ENCODE measurements around the gene C22orf42.
"Not testable (repeated sequence)": the region's sequence is repeated elsewhere in the genome, so short reads cannot be mapped to it uniquely, and the experiment has no call there.

Gene C22orf42

DNA sequence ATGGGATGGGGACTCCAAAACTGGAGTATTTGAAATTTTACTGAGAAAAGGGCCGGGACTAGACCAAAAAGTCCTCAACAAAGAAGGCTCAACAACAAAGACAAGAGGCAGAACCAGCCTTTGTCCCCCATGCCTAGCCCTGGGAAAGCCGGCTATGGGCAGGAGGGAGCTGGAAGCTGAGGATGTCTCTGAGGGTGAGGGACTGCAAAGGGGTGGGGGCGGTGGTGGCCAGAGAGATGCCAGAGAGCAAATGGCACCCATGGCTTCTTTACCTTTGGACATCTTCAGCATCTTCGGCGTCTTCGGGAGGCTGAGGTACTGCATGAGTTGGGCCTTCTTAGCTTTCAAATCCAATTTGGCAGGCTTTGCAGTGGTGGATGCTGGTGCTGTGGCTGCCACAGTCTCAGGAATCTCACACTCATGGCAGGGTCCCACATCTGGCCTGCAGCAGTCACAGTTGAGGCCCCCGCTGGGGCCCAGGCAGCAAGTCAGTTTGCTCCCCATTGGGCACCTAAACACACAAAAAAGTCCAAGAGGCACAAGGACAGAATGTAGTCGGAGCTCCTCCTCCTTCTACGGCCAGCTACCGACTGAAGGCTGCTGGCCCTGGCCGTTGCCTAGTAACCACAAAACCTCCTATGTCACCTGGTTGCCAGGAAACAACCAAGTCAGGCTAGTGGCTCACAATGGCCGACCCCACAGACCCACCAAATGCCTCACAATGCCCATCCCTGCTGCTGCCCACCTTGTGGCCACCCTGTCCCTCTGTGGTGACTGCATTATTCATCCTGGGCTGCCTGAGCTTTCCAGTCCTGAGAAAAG is at the start of gene C22orf42:
Gene C22orf42 (minus strand): TSS at position 592 of the 822 bp plus-strand sequence. CDS start 88 bp downstream, at position 504.
- no peak within 1 kb of the TSS for H3K4me3 ChIP-seq
- H3K27ac ChIP-seq, result no peak within 1 kb of the TSS

GRCh38 chr22:32208681-32209080 is 49.6 kb upstream of the C22orf42 start:
- H3K27ac ChIP-seq, result no peak overlapping the region
- no peak overlapping the region for H3K4me3 ChIP-seq

GRCh38 chr22:32207971-32208480 is 48.9 kb upstream of the C22orf42 start:
- Histone ChIP-seq H3K4me3 (no peak overlapping the region), H3K27ac (no peak overlapping the region)

DNA sequence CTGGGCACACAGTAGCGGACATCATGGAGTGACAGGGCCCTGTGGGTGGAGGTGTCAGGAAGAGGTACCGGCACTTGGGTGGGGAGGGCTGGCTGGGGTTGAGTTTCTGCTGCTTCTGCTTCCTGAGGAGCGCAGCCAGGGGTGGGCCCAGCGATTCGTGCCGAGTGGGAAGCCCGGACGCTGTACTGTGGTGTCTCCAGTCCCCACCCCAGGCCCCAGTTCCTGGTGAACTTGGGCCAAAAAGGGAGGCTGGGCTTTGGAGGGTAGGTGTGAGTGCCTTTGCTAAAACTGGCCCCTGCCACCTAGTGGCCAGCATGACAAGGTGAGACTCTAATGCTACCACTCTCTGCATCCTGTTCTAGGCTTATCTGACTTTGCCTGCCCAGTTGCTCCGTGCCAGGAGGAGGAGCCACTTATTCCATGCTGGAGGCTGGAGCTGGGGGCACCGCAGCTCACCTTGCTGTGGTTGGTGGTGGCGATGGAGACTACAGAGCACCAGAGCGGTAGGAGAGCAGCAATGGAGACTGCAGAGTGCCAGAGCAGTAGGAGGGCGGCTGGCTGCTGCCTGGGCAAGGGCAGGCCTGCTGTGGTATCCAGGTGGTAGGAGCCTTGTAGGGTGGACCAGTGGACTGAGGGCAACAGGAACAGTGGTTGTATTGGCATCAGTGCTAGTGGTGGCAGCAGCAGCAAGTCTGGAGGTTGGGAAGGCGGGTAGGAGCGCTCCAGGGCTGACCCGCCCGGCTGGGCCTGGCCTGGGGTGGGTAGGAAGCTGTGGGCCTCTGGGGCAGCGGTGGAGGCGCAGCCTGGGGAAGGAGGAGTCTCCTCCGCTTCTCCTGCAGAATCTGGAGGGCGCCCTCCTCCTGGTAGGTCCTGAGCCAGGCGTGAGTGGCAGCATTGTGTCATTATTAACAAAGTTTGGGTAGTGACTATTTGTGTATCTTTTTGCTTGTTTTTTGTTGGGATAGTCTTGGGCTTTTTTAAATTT is 48.0 kb upstream of the C22orf42 start:
- Histone ChIP-seq H3K4me3 (no peak overlapping the region), H3K27ac (no peak overlapping the region)

DNA sequence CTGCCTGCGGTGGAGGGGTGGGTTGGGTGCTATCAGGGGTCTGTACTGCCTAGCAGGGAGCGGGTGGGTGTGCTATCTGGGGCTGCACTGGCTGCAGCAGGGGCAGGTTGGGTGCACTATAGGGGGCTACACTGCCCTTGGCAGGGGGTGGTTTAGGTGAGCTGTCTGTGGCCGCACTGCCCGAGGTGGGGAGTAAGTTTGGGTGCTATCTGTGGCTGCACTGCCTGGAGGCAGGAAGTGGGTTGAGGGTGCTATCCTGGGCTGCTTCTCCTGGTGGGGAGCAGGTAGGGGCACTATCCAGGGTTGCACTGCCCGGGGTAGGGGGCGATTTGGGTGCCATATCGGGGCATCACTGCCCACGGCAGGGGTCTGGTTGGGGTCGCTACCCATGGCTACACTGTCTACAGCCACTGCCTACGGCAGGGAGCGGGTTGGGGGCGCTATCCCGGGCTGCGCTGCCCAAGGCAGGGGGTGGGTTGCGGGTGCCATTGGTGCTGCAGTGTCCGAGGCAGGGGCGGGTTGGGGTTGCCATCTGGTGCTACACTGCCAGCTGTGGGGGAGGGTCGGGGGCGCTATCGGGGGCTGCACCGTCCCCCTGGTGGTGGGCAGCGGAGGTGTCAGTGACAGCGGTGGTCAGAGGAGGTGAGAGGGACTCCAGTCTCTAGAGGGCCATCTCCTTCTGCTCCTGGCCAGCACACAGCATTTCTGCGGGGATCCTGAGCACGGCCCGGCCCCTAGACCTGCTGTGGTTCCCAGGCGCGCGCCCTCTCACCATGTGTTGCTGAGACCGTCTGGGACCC is 47.1 kb upstream of the C22orf42 start:
- Histone ChIP-seq H3K27ac (no peak overlapping the region), H3K4me3 (no peak overlapping the region)

GRCh38 chr22:32204856-32205722 is 46.0 kb upstream of the C22orf42 start, which contains the start of gene RFPL2:
RFPL2 (minus strand) TSS chr22:32205073; CDS start chr22:32202451, 2,622 bp downstream.
- Histone ChIP-seq H3K27ac (no peak within 1 kb of the TSS), H3K4me3 (peak within 1 kb of the TSS in 4 of 7 experiments; percentile 6 to 30 (median 14))

DNA sequence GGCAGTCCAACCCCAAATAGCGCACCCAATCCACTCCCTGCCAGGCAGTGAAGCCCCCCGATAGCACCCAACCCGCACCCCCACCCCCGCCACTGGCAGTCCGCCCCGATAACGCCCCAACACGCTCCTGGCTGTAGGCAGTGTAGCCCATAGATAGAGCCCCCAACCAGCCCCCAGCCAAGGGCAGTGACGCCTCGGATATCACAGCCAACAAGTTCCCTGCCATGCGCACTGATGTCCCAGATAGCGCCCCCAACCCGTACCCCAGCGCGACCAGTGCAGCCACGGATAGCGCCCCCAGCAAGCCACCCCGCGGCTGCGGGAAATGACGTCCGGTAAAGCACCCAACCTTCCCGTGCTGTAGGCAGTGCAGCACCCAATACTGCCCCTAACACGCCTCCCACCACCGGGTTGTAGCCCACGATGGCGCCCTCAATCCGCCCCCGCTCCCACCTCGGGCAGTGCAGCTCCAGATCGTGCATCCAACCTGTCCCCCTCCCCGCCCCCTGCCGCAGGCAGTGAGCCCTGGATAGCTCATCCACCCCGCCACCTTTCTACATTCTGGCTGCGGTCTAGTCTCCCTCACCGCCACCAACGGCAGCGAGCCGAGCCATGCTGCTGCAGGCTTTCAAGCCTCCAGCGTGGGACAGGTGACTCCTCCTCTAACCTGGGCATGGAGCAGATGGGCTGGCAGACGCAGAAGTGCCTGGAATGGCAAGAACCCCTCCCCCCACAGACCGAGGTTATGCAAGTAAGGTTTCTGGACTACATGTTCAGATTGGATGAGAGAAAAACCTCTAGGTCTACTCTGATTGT is 45.1 kb upstream of the C22orf42 start:
- no peak overlapping the region for H3K27ac ChIP-seq
- peak overlapping the region in 4 of 7 experiments; percentile 6 to 30 (median 14) for H3K4me3 ChIP-seq

- Histone ChIP-seq H3K4me3 (peak overlapping the region in 3 of 7 experiments; percentile 1 to 18 (median 3)), H3K27ac (no peak overlapping the region)
Observed at GRCh38 chr22:32203181-32204039, 44.3 kb upstream of the C22orf42 start.

DNA sequence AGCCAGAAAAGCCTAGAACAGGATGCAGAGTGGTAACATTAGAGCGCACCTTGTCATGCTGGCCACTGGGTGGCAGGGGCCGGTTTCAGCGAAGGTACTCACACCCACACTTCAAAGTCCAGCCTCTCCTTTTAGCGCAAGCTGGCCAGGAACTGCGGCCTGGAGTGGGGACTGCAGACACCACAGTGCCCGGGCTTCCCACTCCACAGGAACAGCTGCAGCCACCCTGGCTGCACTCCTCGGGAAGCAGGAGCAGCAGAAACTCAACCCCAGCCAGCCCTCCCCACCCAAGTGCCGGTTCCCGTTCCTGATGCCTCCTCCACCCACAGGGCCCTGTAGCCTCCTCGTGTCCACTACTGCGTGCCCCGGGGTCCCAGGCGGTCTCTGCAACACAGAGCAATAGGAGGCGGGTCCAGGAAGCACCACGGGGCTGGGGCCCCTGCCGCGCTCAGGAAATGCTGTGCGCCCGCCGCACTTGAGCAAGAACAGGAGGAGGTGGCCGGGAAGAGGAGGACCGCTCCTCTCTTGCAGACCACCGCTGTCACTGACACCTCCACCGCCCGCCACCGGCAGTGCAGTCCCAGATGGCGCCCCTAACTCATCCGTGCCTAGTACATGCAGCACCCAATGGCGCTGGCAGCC is 43.6 kb upstream of the C22orf42 start:
- no peak overlapping the region for H3K27ac ChIP-seq
- peak overlapping the region in 4 of 7 experiments; percentile 1 to 18 (median 2) for H3K4me3 ChIP-seq

DNA sequence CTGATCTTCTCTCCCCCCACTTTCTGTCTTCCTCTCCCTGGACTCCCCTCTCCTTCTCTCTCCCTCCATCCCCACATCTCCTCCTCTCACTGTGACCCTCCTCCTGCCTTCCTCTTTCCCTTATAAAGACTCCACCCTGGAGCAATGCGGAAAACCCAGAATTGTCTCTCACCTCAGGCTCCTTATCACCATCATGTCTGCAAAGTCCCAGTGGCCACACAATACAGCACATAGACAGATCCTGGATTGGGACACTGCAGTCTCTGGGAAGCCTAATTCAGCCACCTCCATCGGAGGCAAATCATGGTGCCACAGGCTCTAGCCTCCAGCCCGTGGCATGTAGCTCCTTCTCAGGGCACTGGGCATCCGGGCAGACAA is 43.0 kb upstream of the C22orf42 start:
- no peak overlapping the region for H3K4me3 ChIP-seq

GRCh38 chr22:32200752-32201151 is 41.6 kb upstream of the C22orf42 start:
- Histone ChIP-seq H3K27ac (no peak overlapping the region), H3K4me3 (no peak overlapping the region)

More for the DNA sequence above, 43.0 kb upstream of the C22orf42 start:
- H3K27ac ChIP-seq, result no peak overlapping the region

DNA sequence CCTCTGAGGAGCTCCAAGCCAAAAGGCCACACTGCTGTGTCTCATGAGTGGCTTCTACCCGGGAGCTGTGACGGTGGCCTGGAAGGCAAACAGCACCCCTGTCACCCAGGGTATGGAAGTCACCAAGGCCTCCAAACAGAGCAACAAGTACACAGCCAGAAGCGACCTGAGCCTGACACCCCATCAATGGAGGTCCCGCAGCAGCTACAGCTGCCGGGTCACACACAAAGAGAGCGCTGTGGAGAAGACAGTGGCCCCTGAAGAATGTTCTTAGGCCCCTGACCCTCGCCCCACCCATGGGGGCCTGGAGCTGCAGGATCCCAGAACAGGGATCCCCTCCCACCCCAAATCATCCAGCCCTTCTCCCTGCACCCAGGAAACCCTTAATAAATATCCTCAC is 40.9 kb upstream of the C22orf42 start:
- no peak overlapping the region for H3K4me3 ChIP-seq

DNA sequence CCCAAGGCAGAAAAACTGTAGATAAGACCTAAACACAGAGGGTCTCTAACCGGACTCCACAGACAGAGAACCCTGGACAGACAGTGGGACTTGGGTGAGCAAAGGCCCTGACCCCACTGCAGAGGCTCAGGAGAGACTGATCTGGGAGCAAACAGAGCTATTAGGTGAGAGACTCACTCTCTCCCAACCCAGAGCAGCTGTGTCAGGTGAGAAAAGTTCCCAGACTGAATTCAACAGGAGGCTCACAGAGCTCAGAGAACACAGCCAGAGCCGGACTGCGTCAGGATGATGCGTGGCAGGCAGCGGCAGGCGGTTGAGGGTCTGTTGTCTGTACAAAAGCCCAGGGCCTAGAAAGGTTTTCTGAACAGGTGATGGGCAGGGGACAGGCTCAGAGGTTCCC is 40.2 kb upstream of the C22orf42 start:
- no peak overlapping the region for H3K4me3 ChIP-seq
- no peak overlapping the region for H3K27ac ChIP-seq

More for the DNA sequence above, 40.9 kb upstream of the C22orf42 start:
- H3K27ac ChIP-seq, result no peak overlapping the region

- not testable (repeated sequence) for H3K4me3 ChIP-seq
Observed at GRCh38 chr22:32197553-32198226, 38.6 kb upstream of the C22orf42 start.

GRCh38 chr22:32195900-32196299 is 36.8 kb upstream of the C22orf42 start:
- H3K4me3 ChIP-seq, H3K27ac ChIP-seq: not testable (repeated sequence)

More at GRCh38 chr22:32197553-32198226, 38.6 kb upstream of the C22orf42 start:
- not testable (repeated sequence) for H3K27ac ChIP-seq
